ENCODE data around the gene C1QBP.

Gene C1QBP

DNA sequence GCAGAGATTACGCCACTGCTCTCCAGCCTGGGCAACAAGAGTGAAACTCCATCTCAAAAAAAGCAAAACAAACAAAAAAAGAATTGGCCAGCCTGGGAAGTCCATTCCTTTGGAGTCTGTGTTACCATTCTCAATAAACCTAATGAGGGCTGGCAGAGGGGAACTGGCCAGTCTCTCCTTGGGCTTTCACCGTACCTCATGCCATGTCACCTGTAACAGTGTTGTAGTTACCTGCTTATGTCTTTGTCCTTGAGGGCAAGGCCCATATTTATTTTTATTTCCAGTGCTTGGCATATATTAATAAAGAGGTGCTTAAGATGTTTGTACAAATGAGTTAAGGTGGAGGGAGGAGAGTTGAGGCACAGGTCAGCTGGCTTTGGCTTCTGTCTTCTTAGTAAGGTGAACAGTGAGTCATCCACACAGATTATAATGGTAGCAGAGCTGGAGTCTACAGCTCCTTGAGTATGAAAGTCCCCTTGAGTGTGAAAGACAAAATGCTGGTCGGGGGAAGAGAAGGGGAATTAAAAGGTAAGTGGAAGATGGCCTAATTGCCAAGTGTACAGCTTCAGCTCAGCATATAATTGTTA, 8.4 kb downstream of the C1QBP start:
- no peak overlapping the region for H3K9ac ChIP-seq (ENCODE audit: low read depth, low read length)
- no peaks in the 10 kb centered on the region for H3K9me3 ChIP-seq (ENCODE audit: insufficient read depth, low read length, severe bottlenecking)
- peaks cover 83% of the 10 kb centered on the region for H3K36me3 ChIP-seq (ENCODE audit: insufficient read depth, low read length)
- DNase-seq (no peak), ATAC-seq (ENCODE audit: insufficient read depth, low read depth) (no peak)
- H4K20me1 ChIP-seq (ENCODE audit: insufficient read depth, low read length): peaks cover 35% of the 10 kb centered on the region
- TF ChIP-seq, protein P1, sequence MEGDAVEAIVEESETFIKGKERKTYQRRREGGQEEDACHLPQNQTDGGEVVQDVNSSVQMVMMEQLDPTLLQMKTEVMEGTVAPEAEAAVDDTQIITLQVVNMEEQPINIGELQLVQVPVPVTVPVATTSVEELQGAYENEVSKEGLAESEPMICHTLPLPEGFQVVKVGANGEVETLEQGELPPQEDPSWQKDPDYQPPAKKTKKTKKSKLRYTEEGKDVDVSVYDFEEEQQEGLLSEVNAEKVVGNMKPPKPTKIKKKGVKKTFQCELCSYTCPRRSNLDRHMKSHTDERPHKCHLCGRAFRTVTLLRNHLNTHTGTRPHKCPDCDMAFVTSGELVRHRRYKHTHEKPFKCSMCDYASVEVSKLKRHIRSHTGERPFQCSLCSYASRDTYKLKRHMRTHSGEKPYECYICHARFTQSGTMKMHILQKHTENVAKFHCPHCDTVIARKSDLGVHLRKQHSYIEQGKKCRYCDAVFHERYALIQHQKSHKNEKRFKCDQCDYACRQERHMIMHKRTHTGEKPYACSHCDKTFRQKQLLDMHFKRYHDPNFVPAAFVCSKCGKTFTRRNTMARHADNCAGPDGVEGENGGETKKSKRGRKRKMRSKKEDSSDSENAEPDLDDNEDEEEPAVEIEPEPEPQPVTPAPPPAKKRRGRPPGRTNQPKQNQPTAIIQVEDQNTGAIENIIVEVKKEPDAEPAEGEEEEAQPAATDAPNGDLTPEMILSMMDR (IDR thresholded peaks at IDR 0.05; ENCODE audit: borderline replicate concordance, extremely low read depth, low read length, poor library complexity, severe bottlenecking): no peak
- no peak for TF ChIP-seq EZH2 (IDR thresholded peaks at IDR 0.05; ENCODE audit: borderline replicate concordance, low read depth, low read length, severe bottlenecking)
- H3K4me2 ChIP-seq (ENCODE audit: insufficient read depth, low read length): no peak overlapping the region
- H2AFZ ChIP-seq (ENCODE audit: low read depth, low read length): no peak overlapping the region
- H3K4me1 ChIP-seq (ENCODE audit: insufficient read depth, low read length): peaks cover 6% of the 10 kb centered on the region; the same call in 1 of the 2 replicates
- H3K27me3 ChIP-seq (ENCODE audit: insufficient read depth, low read length, poor library complexity): no peaks in the 10 kb centered on the region
- H3K4me3 ChIP-seq (ENCODE audit: low read depth in 1 of 2, low read length in 2 of 2): no peak overlapping the region
- H3K27ac ChIP-seq (ENCODE audit: low read length): no peak overlapping the region
- peaks cover 28% of the 10 kb centered on the region for H3K79me2 ChIP-seq (ENCODE audit: insufficient read depth, low read length)

DNA sequence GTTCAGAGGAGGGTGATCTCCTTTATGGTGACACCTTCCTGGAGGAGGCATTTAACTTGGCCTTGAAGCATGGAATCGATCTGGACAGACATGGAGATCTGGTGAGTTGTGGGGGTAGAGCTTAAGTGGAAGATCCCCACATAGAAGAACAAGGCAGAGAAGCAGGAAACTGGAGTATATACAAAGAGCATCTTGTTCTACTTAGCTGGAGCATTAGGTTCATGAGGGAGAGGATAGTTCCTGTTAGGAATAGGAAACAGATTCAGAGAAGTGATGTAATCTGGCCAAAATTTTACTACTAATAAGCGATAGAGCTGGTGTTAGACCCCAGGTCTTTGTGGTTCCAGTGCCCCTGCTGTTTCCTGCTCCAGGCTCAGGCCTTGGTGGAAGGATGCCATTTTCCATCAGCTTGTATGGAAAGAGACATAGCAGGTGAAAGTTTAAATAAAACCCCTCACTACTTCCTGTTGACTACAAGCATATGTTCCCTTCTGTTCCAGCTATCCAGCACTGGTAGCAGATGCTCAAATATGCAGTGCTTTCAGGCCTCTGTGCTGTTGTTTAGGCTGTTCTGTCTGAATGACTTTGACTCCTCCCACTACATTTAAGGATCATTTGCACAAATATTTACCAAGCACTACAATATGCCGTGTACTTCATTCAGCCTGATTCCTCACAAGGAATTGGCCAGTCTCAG, 9.6 kb downstream of the C1QBP start:
- ATAC-seq (ENCODE audit: insufficient read depth, low read depth) (no peak), DNase-seq (no peak)
- H3K9ac ChIP-seq (ENCODE audit: low read depth, low read length): no peak overlapping the region
- no peak overlapping the region for H3K4me3 ChIP-seq (ENCODE audit: low read depth in 1 of 2, low read length in 2 of 2)
- H3K27ac ChIP-seq (ENCODE audit: low read length): no peak overlapping the region
- no peaks in the 10 kb centered on the region for H3K9me3 ChIP-seq (ENCODE audit: insufficient read depth, low read length, severe bottlenecking)
- no peak overlapping the region for H3K4me2 ChIP-seq (ENCODE audit: insufficient read depth, low read length)
- peaks cover 26% of the 10 kb centered on the region for H3K79me2 ChIP-seq (ENCODE audit: insufficient read depth, low read length)
- H2AFZ ChIP-seq (ENCODE audit: low read depth, low read length): no peak overlapping the region
- H3K4me1 ChIP-seq (ENCODE audit: insufficient read depth, low read length): no peaks in the 10 kb centered on the region
- peaks cover 26% of the 10 kb centered on the region for H4K20me1 ChIP-seq (ENCODE audit: insufficient read depth, low read length)
- no peaks in the 10 kb centered on the region for H3K27me3 ChIP-seq (ENCODE audit: insufficient read depth, low read length, poor library complexity)
- TF ChIP-seq EZH2 (IDR thresholded peaks at IDR 0.05; ENCODE audit: borderline replicate concordance, low read depth, low read length, severe bottlenecking): no peak
- TF ChIP-seq, protein P1 (IDR thresholded peaks at IDR 0.05; ENCODE audit: borderline replicate concordance, extremely low read depth, low read length, poor library complexity, severe bottlenecking): no peak
- H3K36me3 ChIP-seq (ENCODE audit: insufficient read depth, low read length): peaks cover 84% of the 10 kb centered on the region

DNA sequence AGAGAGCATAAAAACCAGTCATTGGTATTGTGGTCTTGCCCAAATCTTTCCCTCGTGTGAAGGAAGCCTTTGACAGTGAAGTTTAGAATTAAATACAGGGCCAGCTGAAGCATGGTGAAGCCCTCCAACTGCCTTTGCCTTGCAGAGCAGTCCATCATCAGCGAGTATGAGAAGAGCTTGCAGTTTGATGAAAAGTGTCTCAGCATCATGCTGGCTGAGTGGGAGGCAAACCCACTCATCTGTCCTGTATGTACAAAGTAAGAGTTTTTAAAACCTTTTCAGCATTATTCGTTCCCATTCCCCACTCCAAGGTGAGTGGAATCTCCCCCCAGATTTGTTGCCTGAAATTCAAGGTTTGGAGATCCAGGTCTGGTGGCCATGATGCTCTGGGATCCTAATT, 13.1 kb downstream of the C1QBP start:
- Histone ChIP-seq H2AFZ (ENCODE audit: low read depth, low read length) (no peak overlapping the region), H3K27ac (ENCODE audit: low read length) (no peak overlapping the region), H3K4me2 (ENCODE audit: insufficient read depth, low read length) (no peak overlapping the region), H4K20me1 (ENCODE audit: insufficient read depth, low read length) (0 out of 2 replicates have a peak, but pooled peaks cover 10% of the 10 kb centered on the region), H3K4me1 (ENCODE audit: insufficient read depth, low read length) (peaks cover 26% of the 10 kb centered on the region), H3K9ac (ENCODE audit: low read depth, low read length) (no peak overlapping the region), H3K79me2 (ENCODE audit: insufficient read depth, low read length) (peaks cover 45% of the 10 kb centered on the region), H3K4me3 (ENCODE audit: low read depth in 1 of 2, low read length in 2 of 2) (no peak overlapping the region), H3K9me3 (ENCODE audit: insufficient read depth, low read length, severe bottlenecking) (no peaks in the 10 kb centered on the region), H3K27me3 (ENCODE audit: insufficient read depth, low read length, poor library complexity) (no peaks in the 10 kb centered on the region), H3K36me3 (ENCODE audit: insufficient read depth, low read length) (peaks cover 83% of the 10 kb centered on the region)
- TF ChIP-seq, protein P1 (IDR thresholded peaks at IDR 0.05; ENCODE audit: borderline replicate concordance, extremely low read depth, low read length, poor library complexity, severe bottlenecking): no peak
- TF ChIP-seq EZH2 (IDR thresholded peaks at IDR 0.05; ENCODE audit: borderline replicate concordance, low read depth, low read length, severe bottlenecking): no peak
- ATAC-seq (ENCODE audit: insufficient read depth, low read depth) (no peak), DNase-seq (no peak)
